Transverse colon (tissue), 4 donors: Measurements from ENCODE around the gene LYZL4.

ENCODE experiments used
- POLR2A ChIP-seq: fragments of 450-650 bp; IDR thresholded peaks from one replicate; pipeline ENCODE4 v1.6.1; 2016; ENCODE audit warnings: antibody characterized with exemption, mild to moderate bottlenecking, moderate library complexity
- POLR2AphosphoS5 ChIP-seq, 3 donors: sonication (generic); formaldehyde crosslinking; IDR thresholded peaks; one replicate each; pipeline ENCODE4 v1.6.1; 2016; ENCODE audit warnings: antibody characterized with exemption in 3 of 3
- TF ChIP-seq, protein P1 (sequence below), 5 experiments: fragments of 200-600 bp in 3 of 5; fragments of 450-650 bp in 2 of 5; sonication (generic) in 3 of 5; IDR thresholded peaks; 1 replicate in 2 of 5; 2 replicates in 3 of 5; pipeline ENCODE4 v1.5.1; 2016 to 2017; ENCODE audit warnings: antibody characterized with exemption in 5 of 5, inconsistent platforms in 3 of 5, mild to moderate bottlenecking in 2 of 5, moderate library complexity in 1 of 5

DNA sequence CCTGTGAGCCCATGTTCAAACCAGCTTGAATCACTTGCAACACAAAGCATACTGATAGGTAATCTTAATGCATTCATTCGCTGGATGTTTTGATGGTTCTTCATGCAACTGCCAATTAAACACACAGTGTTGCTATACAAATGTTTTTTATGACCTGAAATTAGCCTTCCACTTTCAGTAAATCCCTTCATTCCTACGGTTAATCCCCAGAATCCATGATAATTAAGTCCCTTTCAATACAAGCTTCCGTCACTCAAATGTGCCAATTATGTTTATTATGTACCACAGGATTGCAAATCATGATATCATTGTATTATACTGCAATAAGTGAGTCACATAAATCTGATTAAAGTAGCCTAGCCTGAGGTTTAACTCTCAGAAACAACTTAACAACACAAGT, 14.5 kb upstream of the LYZL4 start:
- TF ChIP-seq POLR2AphosphoS5 (IDR thresholded peaks at IDR 0.05) (no peak), POLR2A (no peak)
- TF ChIP-seq, protein P1, sequence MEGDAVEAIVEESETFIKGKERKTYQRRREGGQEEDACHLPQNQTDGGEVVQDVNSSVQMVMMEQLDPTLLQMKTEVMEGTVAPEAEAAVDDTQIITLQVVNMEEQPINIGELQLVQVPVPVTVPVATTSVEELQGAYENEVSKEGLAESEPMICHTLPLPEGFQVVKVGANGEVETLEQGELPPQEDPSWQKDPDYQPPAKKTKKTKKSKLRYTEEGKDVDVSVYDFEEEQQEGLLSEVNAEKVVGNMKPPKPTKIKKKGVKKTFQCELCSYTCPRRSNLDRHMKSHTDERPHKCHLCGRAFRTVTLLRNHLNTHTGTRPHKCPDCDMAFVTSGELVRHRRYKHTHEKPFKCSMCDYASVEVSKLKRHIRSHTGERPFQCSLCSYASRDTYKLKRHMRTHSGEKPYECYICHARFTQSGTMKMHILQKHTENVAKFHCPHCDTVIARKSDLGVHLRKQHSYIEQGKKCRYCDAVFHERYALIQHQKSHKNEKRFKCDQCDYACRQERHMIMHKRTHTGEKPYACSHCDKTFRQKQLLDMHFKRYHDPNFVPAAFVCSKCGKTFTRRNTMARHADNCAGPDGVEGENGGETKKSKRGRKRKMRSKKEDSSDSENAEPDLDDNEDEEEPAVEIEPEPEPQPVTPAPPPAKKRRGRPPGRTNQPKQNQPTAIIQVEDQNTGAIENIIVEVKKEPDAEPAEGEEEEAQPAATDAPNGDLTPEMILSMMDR (IDR thresholded peaks at IDR 0.05) = no peak
